Measurements from ENCODE around the gene PTPRG. TPM values are rescaled to one million over a fixed set of nuclear protein-coding genes. Genes with fewer than 3 reads are reported as not detected.

Gene PTPRG
- total and polyA plus RNA-seq, 2 experiments from 2014 or later, result 8.5 to 34.9 TPM

DNA sequence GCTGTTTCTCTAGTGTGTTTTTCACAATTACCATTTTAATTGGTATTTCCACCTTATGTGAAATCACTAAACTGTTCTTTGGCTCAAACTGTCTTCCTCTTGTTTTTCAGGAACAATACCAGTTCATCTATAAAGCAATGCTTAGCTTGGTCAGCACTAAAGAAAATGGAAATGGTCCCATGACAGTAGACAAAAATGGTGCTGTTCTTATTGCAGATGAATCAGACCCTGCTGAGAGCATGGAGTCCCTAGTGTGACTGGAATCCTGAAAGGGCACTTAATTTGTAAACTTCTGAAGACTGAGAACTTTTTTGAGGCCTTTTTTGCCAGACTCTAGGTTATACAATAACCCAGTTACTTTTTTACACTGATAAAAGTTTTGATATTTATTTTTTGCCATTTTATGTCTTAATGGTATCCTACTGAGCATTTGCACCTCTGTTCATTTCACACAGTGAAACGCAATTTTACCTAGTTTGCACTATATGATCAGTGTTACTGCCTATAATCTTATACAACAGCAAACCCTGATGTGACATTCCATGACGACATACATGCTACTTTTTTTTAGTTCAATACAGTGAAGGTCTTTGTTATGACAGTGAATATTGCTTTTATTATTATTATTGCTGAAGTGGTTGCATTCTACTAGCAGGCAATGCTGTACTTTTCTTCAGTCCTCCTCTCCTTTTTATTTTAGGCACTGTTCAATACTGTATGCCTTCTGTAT, 731.8 kb downstream of the PTPRG start:
- H3K4me1 ChIP-seq (ENCODE audit: insufficient read depth), result no peaks in the 10 kb centered on the region
- no peak overlapping the region for H2AFZ ChIP-seq
- H3K36me3 ChIP-seq (replicated peaks; ENCODE audit: insufficient read depth, low read depth), result no peaks in the 10 kb centered on the region
- H3K4me2 ChIP-seq, result no peak overlapping the region
- no peaks in the 10 kb centered on the region for H4K20me1 ChIP-seq (ENCODE audit: insufficient read depth, poor library complexity, severe bottlenecking)
- H3K4me3 ChIP-seq, result no peak overlapping the region
- no peak overlapping the region for H3K27ac ChIP-seq
- 100% methylated on average over 2 of the region's 2 CpGs for WGBS (ENCODE audit: low lambda C conversion rate, missing lambda C conversion rate)
- no peak for DNase-seq (ENCODE audit: low spot score)
- no peaks in the 10 kb centered on the region for H3K9me3 ChIP-seq (ENCODE audit: low read depth)
- TF ChIP-seq EZH2 (IDR thresholded peaks at IDR 0.05; ENCODE audit: borderline replicate concordance) (no peak), EZH2phosphoT487 (IDR thresholded peaks at IDR 0.05; ENCODE audit: low read depth, severe bottlenecking, unreplicated experiment) (no peak)
- TF ChIP-seq, protein P1, sequence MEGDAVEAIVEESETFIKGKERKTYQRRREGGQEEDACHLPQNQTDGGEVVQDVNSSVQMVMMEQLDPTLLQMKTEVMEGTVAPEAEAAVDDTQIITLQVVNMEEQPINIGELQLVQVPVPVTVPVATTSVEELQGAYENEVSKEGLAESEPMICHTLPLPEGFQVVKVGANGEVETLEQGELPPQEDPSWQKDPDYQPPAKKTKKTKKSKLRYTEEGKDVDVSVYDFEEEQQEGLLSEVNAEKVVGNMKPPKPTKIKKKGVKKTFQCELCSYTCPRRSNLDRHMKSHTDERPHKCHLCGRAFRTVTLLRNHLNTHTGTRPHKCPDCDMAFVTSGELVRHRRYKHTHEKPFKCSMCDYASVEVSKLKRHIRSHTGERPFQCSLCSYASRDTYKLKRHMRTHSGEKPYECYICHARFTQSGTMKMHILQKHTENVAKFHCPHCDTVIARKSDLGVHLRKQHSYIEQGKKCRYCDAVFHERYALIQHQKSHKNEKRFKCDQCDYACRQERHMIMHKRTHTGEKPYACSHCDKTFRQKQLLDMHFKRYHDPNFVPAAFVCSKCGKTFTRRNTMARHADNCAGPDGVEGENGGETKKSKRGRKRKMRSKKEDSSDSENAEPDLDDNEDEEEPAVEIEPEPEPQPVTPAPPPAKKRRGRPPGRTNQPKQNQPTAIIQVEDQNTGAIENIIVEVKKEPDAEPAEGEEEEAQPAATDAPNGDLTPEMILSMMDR (IDR thresholded peaks at IDR 0.05; ENCODE audit: poor library complexity), result no peak
- H3K79me2 ChIP-seq, result no peaks in the 10 kb centered on the region
- H3K9me2 ChIP-seq (replicated peaks; ENCODE audit: insufficient read depth), result no peaks in the 10 kb centered on the region
- H3K27me3 ChIP-seq, result no peaks in the 10 kb centered on the region

DNA sequence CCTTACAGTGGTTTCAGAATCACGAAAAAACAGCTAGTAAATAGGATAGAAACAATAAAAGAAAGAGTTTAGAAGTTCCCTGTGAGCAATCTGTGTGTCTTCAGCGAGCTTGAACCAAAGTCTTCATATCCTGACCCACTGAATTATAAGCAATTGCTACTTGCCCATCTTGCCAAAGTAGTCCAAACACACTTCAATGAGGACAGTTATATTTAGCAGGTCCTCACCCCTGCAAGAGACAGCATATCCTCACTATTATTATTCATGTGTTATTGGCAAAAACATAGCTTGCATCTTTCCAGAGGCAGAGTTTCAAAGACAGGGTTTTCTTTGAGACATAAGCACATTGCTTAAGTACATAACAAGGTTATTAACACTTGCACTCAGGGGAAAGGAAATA, 734.2 kb downstream of the PTPRG start:
- H3K4me3 ChIP-seq, result no peak overlapping the region
- H4K20me1 ChIP-seq (ENCODE audit: insufficient read depth, poor library complexity, severe bottlenecking), result no peaks in the 10 kb centered on the region
- DNase-seq (ENCODE audit: low spot score), result no peak
- WGBS (ENCODE audit: low lambda C conversion rate, missing lambda C conversion rate), result 93% methylated on average over 2 of the region's 2 CpGs
- H3K9me3 ChIP-seq (ENCODE audit: low read depth), result no peaks in the 10 kb centered on the region
- no peaks in the 10 kb centered on the region for H3K9me2 ChIP-seq (replicated peaks; ENCODE audit: insufficient read depth)
- no peaks in the 10 kb centered on the region for H3K27me3 ChIP-seq
- no peak for TF ChIP-seq EZH2phosphoT487 (IDR thresholded peaks at IDR 0.05; ENCODE audit: low read depth, severe bottlenecking, unreplicated experiment)
- TF ChIP-seq, protein P1 (IDR thresholded peaks at IDR 0.05; ENCODE audit: poor library complexity), result no peak
- no peak for TF ChIP-seq EZH2 (IDR thresholded peaks at IDR 0.05; ENCODE audit: borderline replicate concordance)
- no peak overlapping the region for H2AFZ ChIP-seq
- no peaks in the 10 kb centered on the region for H3K79me2 ChIP-seq
- H3K36me3 ChIP-seq (replicated peaks; ENCODE audit: insufficient read depth, low read depth), result no peaks in the 10 kb centered on the region
- no peak overlapping the region for H3K27ac ChIP-seq
- H3K4me2 ChIP-seq, result no peak overlapping the region
- H3K4me1 ChIP-seq (ENCODE audit: insufficient read depth), result no peaks in the 10 kb centered on the region

DNA sequence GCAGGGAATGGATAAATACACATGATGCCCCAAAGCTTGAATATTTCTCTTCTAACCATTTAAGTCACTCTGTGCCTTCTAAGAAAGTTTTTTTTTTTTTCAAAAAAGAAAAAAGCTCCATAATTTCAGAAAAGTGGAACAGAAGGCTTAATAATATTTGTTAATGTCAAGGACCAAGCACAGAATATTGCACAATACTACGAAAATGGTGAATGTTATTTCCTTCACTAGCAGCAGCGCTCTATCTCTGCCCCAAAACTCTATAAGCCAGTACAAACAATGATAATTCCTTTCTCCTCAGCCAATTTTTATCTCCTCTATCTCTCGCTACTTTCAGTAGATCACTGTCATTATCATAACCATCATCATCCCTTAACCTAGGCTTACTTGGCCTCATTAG, 739.2 kb downstream of the PTPRG start:
- Histone ChIP-seq H3K79me2 (no peaks in the 10 kb centered on the region), H2AFZ (no peak overlapping the region), H3K9me2 (replicated peaks; ENCODE audit: insufficient read depth) (no peaks in the 10 kb centered on the region), H4K20me1 (ENCODE audit: insufficient read depth, poor library complexity, severe bottlenecking) (no peaks in the 10 kb centered on the region), H3K27me3 (no peaks in the 10 kb centered on the region), H3K4me1 (ENCODE audit: insufficient read depth) (no peaks in the 10 kb centered on the region), H3K27ac (no peak overlapping the region), H3K4me2 (no peak overlapping the region), H3K9me3 (ENCODE audit: low read depth) (peaks cover 4% of the 10 kb centered on the region), H3K36me3 (replicated peaks; ENCODE audit: insufficient read depth, low read depth) (no peaks in the 10 kb centered on the region), H3K4me3 (no peak overlapping the region)
- 92% methylated on average over 3 of the region's 3 CpGs for WGBS (ENCODE audit: low lambda C conversion rate, missing lambda C conversion rate)
- TF ChIP-seq, protein P1 (IDR thresholded peaks at IDR 0.05; ENCODE audit: poor library complexity), result no peak
- TF ChIP-seq EZH2 (IDR thresholded peaks at IDR 0.05; ENCODE audit: borderline replicate concordance) (no peak), EZH2phosphoT487 (IDR thresholded peaks at IDR 0.05; ENCODE audit: low read depth, severe bottlenecking, unreplicated experiment) (no peak)
- no peak for DNase-seq (ENCODE audit: low spot score)
